K562 (cell line): ENCODE data around the gene SS18L1. TPM values are rescaled to one million over a fixed set of nuclear protein-coding genes. Genes with fewer than 3 reads are reported as not detected.
A peak's percentile ranks its signal among the peaks of the same experiment; 100 is the strongest.

Experiments
- ATAC-seq: fragments of 200-7000 bp; cut with Tn5 transposase; 3 replicates; pipeline ENCODE4 v1.9.1; 2020; ENCODE audit warnings: moderate library complexity
- BruUV-seq: library from RNA; stranded (reverse); fragments of 400-500 nt; replicated peaks from 2 replicates; lab custom pipeline; 2021; lab: Mats Ljungman, UMichigan
- CTCF ChIA-PET: fragments of 300-600 bp; formaldehyde crosslinking; extraction: SDS; loops from one replicate; lab custom pipeline; 2021; ENCODE audit warnings: low intra/inter-chr PET ratio; lab: Yijun Ruan, JAX
- POLR2A ChIA-PET: fragments of 300-600, 350-650 bp; sonication (Branson Sonifier 250); formaldehyde crosslinking; extraction: SDS; loops from one replicate; lab custom pipeline; 2021; ENCODE audit warnings: antibody characterized with exemption, inconsistent platforms; lab: Yijun Ruan, JAX
- DNase-seq, 4 experiments: peaks; one replicate each; pipeline versions ENCODE4 v3.0.0 to v3.0.0-alpha.2; 2011 to 2018; ENCODE audit warnings: low spot score in 3 of 4, mixed read lengths in 3 of 4; ENCODE audit errors: extremely low read depth in 1 of 4
- FAIRE-seq: peaks from 2 replicates; lab custom pipeline; 2011; peaks lifted over from hg19 to GRCh38; lab: Jason Lieb, UNC
- H2AFZ ChIP-seq: 2 replicates; pipeline ENCODE4 v1.6.0; 2011; ENCODE audit warnings: low read depth, low read length, control low read depth, inconsistent platforms
- H3K27ac ChIP-seq: fragments of 200-600 bp; 3 replicates; pipeline ENCODE4 v1.8.0; 2011; ENCODE audit warnings: low read depth, mild to moderate bottlenecking, control low read depth, inconsistent platforms, low read length, moderate library complexity, mixed read lengths; ENCODE audit errors: extremely low read depth
- H3K27me3 ChIP-seq, 2 experiments: fragments of 300-600 bp in 1 of 2; 2 replicates in 1 of 2; 3 replicates in 1 of 2; pipeline versions ENCODE4 v1.6.0 to v1.8.0; 2011; ENCODE audit warnings: inconsistent platforms in 2 of 2, low read length in 2 of 2, mild to moderate bottlenecking in 1 of 2, mixed read lengths in 1 of 2, moderate library complexity in 1 of 2; ENCODE audit not compliant: control insufficient read depth in 2 of 2, insufficient read depth in 2 of 2
- H3K36me3 ChIP-seq: fragments of 300-600 bp; 3 replicates; pipeline ENCODE4 v1.8.0; 2011; ENCODE audit warnings: mild to moderate bottlenecking, low read length, inconsistent platforms; ENCODE audit not compliant: control insufficient read depth, insufficient read depth
- H3K4me1 ChIP-seq, 2 experiments: fragments of 200-600 bp in 1 of 2; replicated peaks in 1 of 2; 2 replicates in 1 of 2; 3 replicates in 1 of 2; pipeline versions ENCODE4 v1.5.1 to v1.8.0; 2011; ENCODE audit warnings: inconsistent platforms in 2 of 2, low read length in 2 of 2, mild to moderate bottlenecking in 1 of 2, mixed read lengths in 1 of 2, moderate library complexity in 1 of 2; ENCODE audit not compliant: control insufficient read depth in 2 of 2, insufficient read depth in 2 of 2
- H3K4me2 ChIP-seq: 2 replicates; pipeline ENCODE4 v1.6.1; 2011; ENCODE audit warnings: low read length, control low read depth, inconsistent platforms, mixed read lengths; ENCODE audit not compliant: insufficient read depth
- H3K4me3 ChIP-seq: fragments of 200-600 bp; sonication (generic), shearing (Covaris generic); 2 replicates; pipeline ENCODE4 v1.5.1; 2016; ENCODE audit warnings: control low read depth, inconsistent platforms
- H3K79me2 ChIP-seq: fragments of 200-600 bp; 3 replicates; pipeline ENCODE4 v1.8.0; 2011; ENCODE audit warnings: low read length, inconsistent platforms; ENCODE audit not compliant: control insufficient read depth, insufficient read depth
- H3K9ac ChIP-seq, 2 experiments: 2 replicates each; pipeline versions ENCODE4 v1.6.0 to v1.6.1; 2011; ENCODE audit warnings: low read depth in 2 of 2, low read length in 2 of 2, control low read depth in 1 of 2, inconsistent platforms in 1 of 2, mild to moderate bottlenecking in 1 of 2, mixed read lengths in 1 of 2; ENCODE audit not compliant: insufficient read depth in 1 of 2
- H3K9me1 ChIP-seq: one replicate; pipeline ENCODE4 v1.6.0; 2011; ENCODE audit warnings: inconsistent platforms, mild to moderate bottlenecking, low read length, moderate library complexity; ENCODE audit not compliant: control insufficient read depth, insufficient read depth
- H3K9me3 ChIP-seq: replicated peaks from 2 replicates; pipeline ENCODE4 v1.5.1; 2011; ENCODE audit warnings: low read depth, low read length, inconsistent platforms; ENCODE audit not compliant: control insufficient read depth, insufficient read depth
- H4K20me1 ChIP-seq: replicated peaks from 2 replicates; pipeline ENCODE4 v1.6.1; 2011; ENCODE audit warnings: low read length, inconsistent platforms, mixed read lengths; ENCODE audit not compliant: control insufficient read depth, insufficient read depth
- CHD1 ChIP-seq: fragments of 200-600 bp; sonication (generic); IDR thresholded peaks from one replicate; pipeline ENCODE4 v1.6.1; 2012; ENCODE audit warnings: mild to moderate bottlenecking, moderate library complexity, low read length, inconsistent platforms
- HCFC1 ChIP-seq: IDR thresholded peaks from 2 replicates; pipeline ENCODE4 v1.6.1; 2012; ENCODE audit warnings: low read depth, low read length, improper control_type of control experiment
- TEAD4 ChIP-seq, 2 experiments: sonication (generic) in 1 of 2; formaldehyde crosslinking in 1 of 2; IDR thresholded peaks; 2 replicates each; pipeline versions ENCODE4 v1.6.1 to v1.8.0; 2012 to 2022; ENCODE audit warnings: borderline replicate concordance in 1 of 2, inconsistent platforms in 1 of 2, low read length in 1 of 2, mild to moderate bottlenecking in 1 of 2, missing genetic modification reagents in 1 of 2
- WGBS: fragments of 100-300 bp; shearing (Covaris generic); methylation state at CpG from one replicate; pipeline ENCODE4 v1.1.6; 2016; ENCODE audit warnings: low coverage, mixed read lengths; ENCODE audit not compliant: insufficient coverage; ENCODE audit errors: missing lambda C conversion rate; 5-methylcytosine and 5-hydroxymethylcytosine counted together
- in situ Hi-C: fragments of 300-500 bp; cut with MboI; formaldehyde crosslinking; loops from 4 replicates; pipeline ENCODE4 v1.15.0; 2018; ENCODE audit warnings: inconsistent platforms, mixed read lengths
- intact Hi-C: fragments of 100-400 bp; cut with micrococcal nuclease; formaldehyde crosslinking; loops from 2 replicates; pipeline ENCODE4 v1.14.2; 2022
- polyA plus RNA-seq, 8 experiments: library from polyadenylated mRNA; depleted of rRNA in 4 of 8; stranded (reverse) in 5 of 8; unstranded in 3 of 8; fragments of >200 nt; fragmentation: Nextera tagmentation in 2 of 8; fragmentation: Illumina TruSeq in 1 of 8; extraction: Ambion mirVana in 2 of 8; extraction: Trizol in 1 of 8; gene quantifications; 2 replicates each; pipeline versions ENCODE4 v1.2.1 to v1.2.3, GENCODE V29; 2011 to 2014; ENCODE audit warnings: inconsistent platforms in 1 of 8, missing spikeins in 1 of 8
- total RNA-seq, 7 experiments: library from RNA; depleted of rRNA in 6 of 7; stranded (reverse); fragments of >200 nt in 6 of 7; fragmentation: Illumina TruSeq in 2 of 7; extraction: Trizol in 2 of 7; gene quantifications; 2 replicates each; pipeline versions ENCODE4 v1.2.1 to v1.2.3, GENCODE V29; 2011 to 2021; ENCODE audit warnings: low replicate concordance in 1 of 7
- TF ChIP-seq, protein P1 (sequence below), 2 experiments: IDR thresholded peaks; 2 replicates each; pipeline ENCODE4 v1.6.1; 2012; ENCODE audit warnings: improper control_type of control experiment in 2 of 2, low read depth in 2 of 2, low read length in 2 of 2, borderline replicate concordance in 1 of 2

The SS18L1 gene
- total and polyA plus RNA-seq, 9 of the 15 experiments (the other 6 are each of a cell fraction or from before 2014, with no cell fraction given), result 2.7 to 28.3 (median 15.1) TPM

- H3K4me2 ChIP-seq, result peak overlapping the region; percentile 92
- peak overlapping the region; percentile 98 for H3K4me3 ChIP-seq
- intact Hi-C loops, result no loop called here
- peaks cover 14 to 26% of the 10 kb centered on the region in 2 experiments for H3K4me1 ChIP-seq
- WGBS, result 23% methylated on average over 25 of the region's 25 CpGs
- no TSS peak for BruUV-seq
- no peaks in the 10 kb centered on the region for H3K9me3 ChIP-seq
- peaks cover 34% of the 10 kb centered on the region; the same call in 2 of the 3 replicates for H3K36me3 ChIP-seq
- ChIA-PET CTCF (no interaction called here), POLR2A (no interaction called here)
- no peak for ATAC-seq
- no peaks in the 10 kb centered on the region for H3K9me1 ChIP-seq
- in situ Hi-C loops, result no loop called here
- H3K27me3 ChIP-seq, result no peaks in the 10 kb centered on the region
- H4K20me1 ChIP-seq, result no peaks in the 10 kb centered on the region; the same call in 1 of the 2 replicates
- H2AFZ ChIP-seq, result peak overlapping the region; percentile 64; the same call in 1 of the 2 replicates
- H3K27ac ChIP-seq, result peak overlapping the region; percentile 96
- DNase-seq, result peak in 2 of 4 experiments; percentile 20 to 29
- FAIRE-seq, result peak; percentile 82
- peaks cover 65% of the 10 kb centered on the region for H3K79me2 ChIP-seq
- peak overlapping the region; percentile 99 to 100 for H3K9ac ChIP-seq
- TF ChIP-seq HCFC1, result no peak
- no peak for TF ChIP-seq TEAD4 (IDR thresholded peaks at IDR 0.05; ENCODE audit: low read length)
- no peak for TF ChIP-seq TEAD4 (CRISPR knock-in tag; IDR thresholded peaks at IDR 0.05; ENCODE audit: borderline replicate concordance)
- TF ChIP-seq, protein P1, sequence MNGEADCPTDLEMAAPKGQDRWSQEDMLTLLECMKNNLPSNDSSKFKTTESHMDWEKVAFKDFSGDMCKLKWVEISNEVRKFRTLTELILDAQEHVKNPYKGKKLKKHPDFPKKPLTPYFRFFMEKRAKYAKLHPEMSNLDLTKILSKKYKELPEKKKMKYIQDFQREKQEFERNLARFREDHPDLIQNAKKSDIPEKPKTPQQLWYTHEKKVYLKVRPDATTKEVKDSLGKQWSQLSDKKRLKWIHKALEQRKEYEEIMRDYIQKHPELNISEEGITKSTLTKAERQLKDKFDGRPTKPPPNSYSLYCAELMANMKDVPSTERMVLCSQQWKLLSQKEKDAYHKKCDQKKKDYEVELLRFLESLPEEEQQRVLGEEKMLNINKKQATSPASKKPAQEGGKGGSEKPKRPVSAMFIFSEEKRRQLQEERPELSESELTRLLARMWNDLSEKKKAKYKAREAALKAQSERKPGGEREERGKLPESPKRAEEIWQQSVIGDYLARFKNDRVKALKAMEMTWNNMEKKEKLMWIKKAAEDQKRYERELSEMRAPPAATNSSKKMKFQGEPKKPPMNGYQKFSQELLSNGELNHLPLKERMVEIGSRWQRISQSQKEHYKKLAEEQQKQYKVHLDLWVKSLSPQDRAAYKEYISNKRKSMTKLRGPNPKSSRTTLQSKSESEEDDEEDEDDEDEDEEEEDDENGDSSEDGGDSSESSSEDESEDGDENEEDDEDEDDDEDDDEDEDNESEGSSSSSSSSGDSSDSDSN (IDR thresholded peaks at IDR 0.05; ENCODE audit: borderline replicate concordance in 1 of 2, low read depth in 2 of 2, low read length in 2 of 2), result no peak
- peak; percentile 82 for TF ChIP-seq CHD1
Measured at GRCh38 chr20:62183426-62184142, 40.0 kb downstream of the SS18L1 start.
